ENCODE measurements around the gene USP9Y.

Gene USP9Y

DNA sequence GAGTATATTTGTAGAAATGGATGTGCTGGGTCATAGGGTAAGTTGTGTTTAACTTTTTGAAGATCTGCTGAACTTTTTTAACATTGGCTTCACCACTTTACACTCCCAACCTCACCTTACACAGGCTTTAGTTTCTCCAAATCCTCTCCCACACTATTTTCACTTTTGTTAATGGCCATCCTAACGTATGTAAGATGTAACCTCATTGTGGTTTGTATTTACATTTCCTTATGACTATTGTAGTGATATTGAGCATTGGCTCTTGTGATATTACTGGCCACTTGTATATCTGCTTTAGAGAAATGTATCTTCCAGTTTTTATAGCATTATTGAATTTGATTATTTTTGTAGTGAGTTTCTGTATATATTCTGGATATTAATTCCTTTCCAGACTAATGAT lies 93.0 kb downstream of the USP9Y start:
- Histone ChIP-seq H3K4me2 (ENCODE audit: low read length) (no peak overlapping the region), H4K8ac (ENCODE audit: low read depth, low read length) (no peak overlapping the region), H3K4me3 (ENCODE audit: low read depth, low read length) (no peak overlapping the region), H2BK5ac (ENCODE audit: low read depth, low read length, poor library complexity) (no peak overlapping the region), H3K9me3 (ENCODE audit: insufficient read depth, low read depth, low read length) (no peaks in the 10 kb centered on the region), H3K27me3 (ENCODE audit: insufficient read depth, low read length) (no peaks in the 10 kb centered on the region), H2BK120ac (ENCODE audit: insufficient read depth, low read length, poor library complexity) (no peak overlapping the region), H2BK12ac (ENCODE audit: low read length) (no peak overlapping the region), H2AK5ac (ENCODE audit: low read length) (no peak overlapping the region), H3K4me1 (ENCODE audit: control insufficient read depth in 1 of 2, insufficient read depth in 2 of 2, low read length in 2 of 2) (no peaks in the 10 kb centered on the region), H3K27ac (ENCODE audit: low read depth, low read length) (no peak overlapping the region), H3K9ac (ENCODE audit: low read length) (no peak overlapping the region), H3K79me1 (ENCODE audit: low read length) (no peaks in the 10 kb centered on the region), H3K36me3 (ENCODE audit: control insufficient read depth in 1 of 2, insufficient read depth in 2 of 2, low read length in 2 of 2) (peaks cover 5% of the 10 kb centered on the region in 2 experiments), H2AFZ (ENCODE audit: insufficient read depth, low read length, poor library complexity) (no peak overlapping the region), H3K4ac (ENCODE audit: low read depth, low read length) (no peak overlapping the region), H3K79me2 (ENCODE audit: control insufficient read depth, insufficient read depth, low read length, poor library complexity) (no peaks in the 10 kb centered on the region), H3K14ac (ENCODE audit: low read length) (no peak overlapping the region), H4K12ac (ENCODE audit: low read depth, low read length) (no peak overlapping the region), H4K91ac (ENCODE audit: low read depth, low read length) (no peak overlapping the region), H3K23ac (ENCODE audit: low read length) (no peak overlapping the region), H3K18ac (ENCODE audit: low read length) (no peak overlapping the region)
- no peak for DNase-seq
- WGBS (ENCODE audit: extremely low coverage, insufficient coverage, insufficient read length), result no CpG with 5 or more reads among the region's 1 CpG

DNA sequence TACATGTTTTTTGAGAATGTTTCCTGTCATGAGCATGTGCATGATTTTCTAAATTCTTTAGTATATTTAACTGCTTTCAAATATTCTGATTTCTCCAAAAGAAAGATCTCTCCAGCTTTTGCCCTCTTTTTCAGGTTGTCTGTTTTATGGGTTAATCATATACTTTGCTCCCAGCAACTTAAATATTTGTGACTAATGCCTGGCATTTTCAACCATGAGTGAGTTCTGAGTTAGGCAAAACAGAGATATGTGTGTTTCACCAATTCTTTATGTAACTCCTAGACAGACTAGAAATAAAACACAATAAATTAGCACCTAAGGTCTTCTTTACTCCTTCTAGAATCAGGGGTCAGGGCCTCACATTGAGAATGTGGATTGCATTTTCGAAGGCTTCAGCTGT lies 107.0 kb downstream of the USP9Y start:
- H3K4me1 ChIP-seq (ENCODE audit: control insufficient read depth in 1 of 2, insufficient read depth in 2 of 2, low read length in 2 of 2), result no peaks in the 10 kb centered on the region
- no peak overlapping the region for H3K27ac ChIP-seq (ENCODE audit: low read depth, low read length)
- no peak overlapping the region for H2AFZ ChIP-seq (ENCODE audit: insufficient read depth, low read length, poor library complexity)
- DNase-seq, result no peak
- no peaks in the 10 kb centered on the region for H3K79me1 ChIP-seq (ENCODE audit: low read length)
- H3K18ac ChIP-seq (ENCODE audit: low read length), result no peak overlapping the region
- peaks cover 4 to 8% of the 10 kb centered on the region in 2 experiments for H3K36me3 ChIP-seq (ENCODE audit: control insufficient read depth in 1 of 2, insufficient read depth in 2 of 2, low read length in 2 of 2)
- H4K91ac ChIP-seq (ENCODE audit: low read depth, low read length), result no peak overlapping the region
- no peak overlapping the region for H4K12ac ChIP-seq (ENCODE audit: low read depth, low read length)
- H3K4me3 ChIP-seq (ENCODE audit: low read depth, low read length), result no peak overlapping the region
- no peak overlapping the region for H3K9ac ChIP-seq (ENCODE audit: low read length)
- no peaks in the 10 kb centered on the region for H3K27me3 ChIP-seq (ENCODE audit: insufficient read depth, low read length)
- no peaks in the 10 kb centered on the region for H3K9me3 ChIP-seq (ENCODE audit: insufficient read depth, low read depth, low read length)
- no peaks in the 10 kb centered on the region for H3K79me2 ChIP-seq (ENCODE audit: control insufficient read depth, insufficient read depth, low read length, poor library complexity)
- no peak overlapping the region for H2BK120ac ChIP-seq (ENCODE audit: insufficient read depth, low read length, poor library complexity)
- H2AK5ac ChIP-seq (ENCODE audit: low read length), result no peak overlapping the region
- H2BK5ac ChIP-seq (ENCODE audit: low read depth, low read length, poor library complexity), result no peak overlapping the region
- no peak overlapping the region for H3K4ac ChIP-seq (ENCODE audit: low read depth, low read length)
- WGBS (ENCODE audit: extremely low coverage, insufficient coverage, insufficient read length), result no CpG with 5 or more reads among the region's 1 CpG
- no peak overlapping the region for H3K14ac ChIP-seq (ENCODE audit: low read length)
- no peak overlapping the region for H3K23ac ChIP-seq (ENCODE audit: low read length)
- H2BK12ac ChIP-seq (ENCODE audit: low read length), result no peak overlapping the region
- no peak overlapping the region for H3K4me2 ChIP-seq (ENCODE audit: low read length)
- H4K8ac ChIP-seq (ENCODE audit: low read depth, low read length), result no peak overlapping the region

DNA sequence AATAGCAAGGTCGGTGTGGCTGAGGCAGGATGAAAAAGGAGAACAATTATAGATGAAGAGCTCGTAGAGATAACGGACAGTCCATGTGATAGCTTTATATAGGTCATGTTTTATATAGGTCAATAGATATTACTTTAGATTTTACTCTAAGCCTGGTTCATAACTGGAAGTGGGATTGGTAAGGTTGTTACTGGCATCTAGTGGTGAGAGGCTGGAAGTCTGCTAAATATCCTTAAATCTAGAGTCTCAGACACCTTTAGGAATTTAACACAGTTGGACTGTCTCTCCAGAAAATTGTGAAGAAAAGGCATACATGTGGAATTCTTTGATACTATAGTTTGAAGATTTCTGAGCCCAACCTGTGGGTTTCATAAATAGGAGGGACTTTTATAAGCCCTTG lies 108.0 kb downstream of the USP9Y start:
- DNase-seq, result no peak
- Histone ChIP-seq H2AK5ac (ENCODE audit: low read length) (no peak overlapping the region), H3K79me1 (ENCODE audit: low read length) (no peaks in the 10 kb centered on the region), H3K27me3 (ENCODE audit: insufficient read depth, low read length) (no peaks in the 10 kb centered on the region), H4K8ac (ENCODE audit: low read depth, low read length) (no peak overlapping the region), H2BK120ac (ENCODE audit: insufficient read depth, low read length, poor library complexity) (no peak overlapping the region), H4K91ac (ENCODE audit: low read depth, low read length) (no peak overlapping the region), H3K27ac (ENCODE audit: low read depth, low read length) (no peak overlapping the region), H3K18ac (ENCODE audit: low read length) (no peak overlapping the region), H4K12ac (ENCODE audit: low read depth, low read length) (no peak overlapping the region), H3K4me1 (ENCODE audit: control insufficient read depth in 1 of 2, insufficient read depth in 2 of 2, low read length in 2 of 2) (no peaks in the 10 kb centered on the region), H2AFZ (ENCODE audit: insufficient read depth, low read length, poor library complexity) (no peak overlapping the region), H3K14ac (ENCODE audit: low read length) (no peak overlapping the region), H2BK5ac (ENCODE audit: low read depth, low read length, poor library complexity) (no peak overlapping the region), H3K9me3 (ENCODE audit: insufficient read depth, low read depth, low read length) (no peaks in the 10 kb centered on the region), H3K23ac (ENCODE audit: low read length) (no peak overlapping the region), H3K9ac (ENCODE audit: low read length) (no peak overlapping the region), H3K4me2 (ENCODE audit: low read length) (no peak overlapping the region), H3K79me2 (ENCODE audit: control insufficient read depth, insufficient read depth, low read length, poor library complexity) (no peaks in the 10 kb centered on the region), H2BK12ac (ENCODE audit: low read length) (no peak overlapping the region), H3K36me3 (ENCODE audit: control insufficient read depth in 1 of 2, insufficient read depth in 2 of 2, low read length in 2 of 2) (peaks cover 0 to 6% of the 10 kb centered on the region in 2 experiments), H3K4ac (ENCODE audit: low read depth, low read length) (no peak overlapping the region), H3K4me3 (ENCODE audit: low read depth, low read length) (no peak overlapping the region)
- WGBS (ENCODE audit: extremely low coverage, insufficient coverage, insufficient read length), result no CpG with 5 or more reads among the region's 3 CpGs

DNA sequence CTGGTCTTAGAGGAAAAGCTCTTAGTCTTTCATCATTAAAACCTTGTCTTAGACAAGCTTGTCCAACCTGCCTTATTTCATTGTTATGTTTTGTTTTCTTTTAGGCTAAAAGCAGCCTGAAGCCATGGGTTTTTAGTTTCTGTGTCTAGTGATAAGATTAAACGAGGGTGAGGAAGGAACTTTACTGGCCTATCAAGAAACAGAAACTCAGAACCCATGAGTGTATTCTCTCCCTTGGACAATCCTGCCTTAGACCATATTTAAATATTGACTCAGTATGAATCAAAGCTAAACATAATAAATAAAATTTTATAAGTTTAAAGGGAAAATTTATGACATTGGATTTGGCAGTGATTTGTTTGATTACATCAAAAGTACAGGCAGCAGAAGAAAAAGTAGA lies 122.4 kb downstream of the USP9Y start:
- Histone ChIP-seq H3K79me2 (ENCODE audit: control insufficient read depth, insufficient read depth, low read length, poor library complexity) (no peaks in the 10 kb centered on the region), H4K91ac (ENCODE audit: low read depth, low read length) (no peak overlapping the region), H3K18ac (ENCODE audit: low read length) (no peak overlapping the region), H2AFZ (ENCODE audit: insufficient read depth, low read length, poor library complexity) (no peak overlapping the region), H3K4me2 (ENCODE audit: low read length) (no peak overlapping the region), H3K9ac (ENCODE audit: low read length) (no peak overlapping the region), H3K79me1 (ENCODE audit: low read length) (no peaks in the 10 kb centered on the region), H3K4me3 (ENCODE audit: low read depth, low read length) (no peak overlapping the region), H2BK120ac (ENCODE audit: insufficient read depth, low read length, poor library complexity) (no peak overlapping the region), H2BK12ac (ENCODE audit: low read length) (no peak overlapping the region), H2BK5ac (ENCODE audit: low read depth, low read length, poor library complexity) (no peak overlapping the region), H2AK5ac (ENCODE audit: low read length) (no peak overlapping the region), H3K27me3 (ENCODE audit: insufficient read depth, low read length) (no peaks in the 10 kb centered on the region), H4K8ac (ENCODE audit: low read depth, low read length) (no peak overlapping the region), H3K36me3 (ENCODE audit: control insufficient read depth in 1 of 2, insufficient read depth in 2 of 2, low read length in 2 of 2) (peaks cover 0 to 4% of the 10 kb centered on the region in 2 experiments), H3K27ac (ENCODE audit: low read depth, low read length) (no peak overlapping the region), H3K4ac (ENCODE audit: low read depth, low read length) (no peak overlapping the region), H3K14ac (ENCODE audit: low read length) (no peak overlapping the region), H3K23ac (ENCODE audit: low read length) (no peak overlapping the region), H4K12ac (ENCODE audit: low read depth, low read length) (no peak overlapping the region), H3K4me1 (ENCODE audit: control insufficient read depth in 1 of 2, insufficient read depth in 2 of 2, low read length in 2 of 2) (no peaks in the 10 kb centered on the region), H3K9me3 (ENCODE audit: insufficient read depth, low read depth, low read length) (no peaks in the 10 kb centered on the region)
- DNase-seq, result no peak
- no CpG with 5 or more reads among the region's 1 CpG for WGBS (ENCODE audit: extremely low coverage, insufficient coverage, insufficient read length)
